ENCODE results near the gene RECQL.
"Not testable (repeated sequence)": the region's sequence is repeated elsewhere in the genome, so short reads cannot be mapped to it uniquely, and the experiment has no call there.

Gene RECQL

GRCh38 chr12:21476949-21477348 is 24.5 kb downstream of the RECQL start:
- DNase-seq (ENCODE audit: insufficient read length, low spot score): no peak
- FAIRE-seq: no peak
- no peak for TF ChIP-seq CTCF (IDR thresholded peaks at IDR 0.05; ENCODE audit: insufficient read depth, missing control alignments)

GRCh38 chr12:21475552-21475951 is 25.9 kb downstream of the RECQL start:
- no peak for FAIRE-seq
- DNase-seq (ENCODE audit: insufficient read length, low spot score): no peak
- TF ChIP-seq CTCF (IDR thresholded peaks at IDR 0.05; ENCODE audit: insufficient read depth, missing control alignments): no peak

- DNase-seq (ENCODE audit: insufficient read length, low spot score) (no peak), FAIRE-seq (no peak)
- no peak for TF ChIP-seq CTCF (IDR thresholded peaks at IDR 0.05; ENCODE audit: insufficient read depth, missing control alignments)
Measured at GRCh38 chr12:21472197-21472823, 29.1 kb downstream of the RECQL start.

- FAIRE-seq (no peak), DNase-seq (ENCODE audit: insufficient read length, low spot score) (no peak)
- TF ChIP-seq CTCF (IDR thresholded peaks at IDR 0.05; ENCODE audit: insufficient read depth, missing control alignments): no peak
Measured at GRCh38 chr12:21471294-21471693, 30.1 kb downstream of the RECQL start.

GRCh38 chr12:21467334-21467733 is 34.1 kb downstream of the RECQL start:
- FAIRE-seq: peak; percentile 75

GRCh38 chr12:21459474-21459873 is 42.0 kb downstream of the RECQL start:
- FAIRE-seq (no peak), DNase-seq (ENCODE audit: insufficient read length, low spot score) (no peak)
- TF ChIP-seq CTCF (IDR thresholded peaks at IDR 0.05; ENCODE audit: insufficient read depth, missing control alignments): no peak

More at GRCh38 chr12:21467334-21467733, 34.1 kb downstream of the RECQL start:
- DNase-seq (ENCODE audit: insufficient read length, low spot score): not testable (repeated sequence)

- FAIRE-seq (no peak), DNase-seq (ENCODE audit: insufficient read length, low spot score) (no peak)
- TF ChIP-seq CTCF (IDR thresholded peaks at IDR 0.05; ENCODE audit: insufficient read depth, missing control alignments): no peak
Measured at GRCh38 chr12:21456291-21456780, 45.1 kb downstream of the RECQL start.

Measured in D721Med (cell line).